COLO668 (cell line): Measurements from ENCODE around the gene ACTG1.
A peak's percentile ranks its signal among the peaks of the same experiment; 100 is the strongest.

Experiments used
- DNase-seq: peaks from one replicate; lab custom pipeline; 2025; ENCODE audit not compliant: unreplicated experiment; lab: John Stamatoyannopoulos, UW

Gene ACTG1

GRCh38 chr17:81482673-81483072, 29.9 kb downstream of the ACTG1 start:
- DNase-seq, result peak; percentile 10

- DNase-seq, result no peak
Observed at GRCh38 chr17:81481815-81482505, 30.6 kb downstream of the ACTG1 start.

GRCh38 chr17:81481073-81481799, 31.4 kb downstream of the ACTG1 start:
- peak; percentile 65 for DNase-seq

- no peak for DNase-seq
Observed at GRCh38 chr17:81480140-81481072, 32.2 kb downstream of the ACTG1 start.

GRCh38 chr17:81479175-81480071, 33.2 kb downstream of the ACTG1 start:
- DNase-seq, result no peak

GRCh38 chr17:81478119-81478518, 34.5 kb downstream of the ACTG1 start:
- no peak for DNase-seq

- no peak for DNase-seq
Observed at GRCh38 chr17:81477173-81477572, 35.4 kb downstream of the ACTG1 start.

GRCh38 chr17:81476635-81477034, 36.0 kb downstream of the ACTG1 start:
- no peak for DNase-seq

- DNase-seq, result no peak
Observed at GRCh38 chr17:81476097-81476496, 36.5 kb downstream of the ACTG1 start.

GRCh38 chr17:81474958-81475357, 37.6 kb downstream of the ACTG1 start:
- DNase-seq, result no peak

GRCh38 chr17:81473019-81473418, 39.6 kb downstream of the ACTG1 start:
- DNase-seq, result no peak

GRCh38 chr17:81471818-81472456, 40.7 kb downstream of the ACTG1 start:
- DNase-seq, result no peak

GRCh38 chr17:81470944-81471817, 41.4 kb downstream of the ACTG1 start:
- DNase-seq, result no peak

GRCh38 chr17:81470270-81470943, 42.2 kb downstream of the ACTG1 start:
- no peak for DNase-seq

- DNase-seq, result no peak
Observed at GRCh38 chr17:81469266-81469665, 43.3 kb downstream of the ACTG1 start.

GRCh38 chr17:81468770-81469121, 43.9 kb downstream of the ACTG1 start:
- DNase-seq, result no peak

GRCh38 chr17:81468111-81468769, 44.4 kb downstream of the ACTG1 start:
- DNase-seq, result no peak
